ENCODE data around the gene RHOG. TPM values are rescaled to one million over a fixed set of nuclear protein-coding genes. Genes with fewer than 3 reads are reported as not detected.
A peak's percentile ranks its signal among the peaks of the same experiment; 100 is the strongest.

RHOG gene
- total RNA-seq, 2 donors from 2014 or later, result 41.1 to 56.4 TPM

DNA sequence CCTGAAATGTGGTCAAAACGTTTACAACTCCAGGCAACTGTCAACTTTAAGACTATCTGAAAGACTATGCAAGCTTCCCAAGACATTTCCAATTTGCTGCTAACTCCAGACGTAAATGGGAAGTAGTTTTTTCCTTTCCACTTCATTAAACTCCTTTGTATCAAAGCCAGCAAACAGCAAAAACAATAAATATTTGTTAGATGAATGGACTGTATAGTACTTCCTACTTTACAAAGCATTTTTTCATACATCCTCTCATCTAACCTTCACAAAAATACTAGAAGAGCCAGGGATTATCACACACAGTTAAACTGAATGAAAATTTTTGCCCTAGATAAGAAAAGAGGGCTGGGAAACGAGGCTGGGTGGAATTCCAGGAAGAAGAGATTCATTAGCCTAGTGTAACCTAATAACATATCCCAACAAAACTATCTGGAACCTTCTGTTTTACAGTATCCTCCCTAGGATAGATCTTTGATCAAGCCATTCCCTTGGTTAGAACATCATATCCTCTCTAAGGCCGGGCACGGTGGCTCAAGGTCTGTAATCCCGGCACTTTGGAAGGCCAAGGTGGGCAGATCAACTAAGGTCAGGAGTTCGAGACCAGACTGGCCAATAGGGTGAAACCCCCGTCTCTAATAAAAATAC lies 53.9 kb downstream of the RHOG start:
- TF ChIP-seq POLR2A (IDR thresholded peaks at IDR 0.05) (no peak), POLR2AphosphoS5 (IDR thresholded peaks at IDR 0.05) (peak; percentile 17)
- H3K27ac ChIP-seq, result peak overlapping the region in 1 of 2 donors; percentile 40
- intact Hi-C loops (cut with DNase I), result no loop called here

GRCh38 chr11:3783611-3784010 lies 57.1 kb downstream of the RHOG start:
- H3K4me1 ChIP-seq (replicated peaks), result peaks cover 9% of the 10 kb centered on the region
- intact Hi-C loops (cut with DNase I), result no loop called here
- no peak for DNase-seq (ENCODE audit: low spot score)
- no peaks in the 10 kb centered on the region for H3K9me3 ChIP-seq
- no peaks in the 10 kb centered on the region for H3K27me3 ChIP-seq (replicated peaks; ENCODE audit: insufficient read depth)
- no peak overlapping the region for H3K4me3 ChIP-seq
- TF ChIP-seq POLR2AphosphoS5 (IDR thresholded peaks at IDR 0.05) (no peak), POLR2A (IDR thresholded peaks at IDR 0.05) (no peak), CTCF (IDR thresholded peaks at IDR 0.05) (no peak)
- H3K36me3 ChIP-seq, result peaks cover 0 to 3% of the 10 kb centered on the region in 2 donors
- WGBS, result 85% methylated on average over 4 of the region's 4 CpGs
- no peak overlapping the region for H3K27ac ChIP-seq

More for the DNA sequence above, 53.9 kb downstream of the RHOG start:
- H3K9me3 ChIP-seq, result no peaks in the 10 kb centered on the region
- WGBS, result 56% methylated on average over 8 of the region's 8 CpGs
- no peaks in the 10 kb centered on the region for H3K36me3 ChIP-seq
- no peak for DNase-seq (ENCODE audit: low spot score)
- no peaks in the 10 kb centered on the region for H3K27me3 ChIP-seq (replicated peaks; ENCODE audit: insufficient read depth)
- no peak overlapping the region for H3K4me3 ChIP-seq
- peaks cover 8% of the 10 kb centered on the region for H3K4me1 ChIP-seq (replicated peaks)

DNA sequence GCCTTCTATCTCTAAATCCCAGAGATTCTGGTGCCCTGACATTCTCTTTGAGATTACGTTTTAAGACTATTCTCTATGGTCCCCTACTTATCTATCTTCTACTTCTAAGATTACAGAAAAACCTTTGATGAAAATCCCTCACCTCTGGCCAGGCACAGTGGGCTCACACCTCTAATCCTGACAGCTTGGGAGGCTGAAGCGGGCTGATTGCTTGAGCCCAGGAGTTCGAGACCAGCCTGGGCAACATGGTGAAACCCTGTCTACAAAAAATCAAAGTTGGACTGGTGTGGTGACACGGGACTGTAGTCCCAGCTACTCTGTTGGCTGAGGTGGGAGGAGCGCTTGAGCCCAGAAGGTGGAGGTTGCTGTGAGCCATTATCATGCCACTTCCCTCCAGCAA lies 57.8 kb downstream of the RHOG start:
- Histone ChIP-seq H3K4me1 (replicated peaks) (peaks cover 9% of the 10 kb centered on the region), H3K36me3 (peaks cover 0 to 6% of the 10 kb centered on the region in 2 donors), H3K9me3 (no peaks in the 10 kb centered on the region), H3K4me3 (no peak overlapping the region), H3K27ac (no peak overlapping the region), H3K27me3 (replicated peaks; ENCODE audit: insufficient read depth) (no peaks in the 10 kb centered on the region)
- intact Hi-C loops (cut with DNase I), result no loop called here
- TF ChIP-seq CTCF (IDR thresholded peaks at IDR 0.05) (no peak), POLR2A (IDR thresholded peaks at IDR 0.05) (no peak), POLR2AphosphoS5 (IDR thresholded peaks at IDR 0.05) (no peak)
- no peak for DNase-seq (ENCODE audit: low spot score)
- 93% methylated on average over 5 of the region's 5 CpGs for WGBS

GRCh38 chr11:3781423-3781822 lies 59.3 kb downstream of the RHOG start:
- no peak for DNase-seq (ENCODE audit: low spot score)
- peaks cover 4% of the 10 kb centered on the region for H3K4me1 ChIP-seq (replicated peaks)
- intact Hi-C loops (cut with DNase I), result no loop called here
- peaks cover 0 to 6% of the 10 kb centered on the region in 2 donors for H3K36me3 ChIP-seq
- H3K9me3 ChIP-seq, result no peaks in the 10 kb centered on the region
- no peak overlapping the region for H3K4me3 ChIP-seq
- WGBS, result 18% methylated on average over 2 of the region's 2 CpGs
- no peak overlapping the region for H3K27ac ChIP-seq
- no peaks in the 10 kb centered on the region for H3K27me3 ChIP-seq (replicated peaks; ENCODE audit: insufficient read depth)
- TF ChIP-seq POLR2A (IDR thresholded peaks at IDR 0.05), result no peak
- TF ChIP-seq CTCF (IDR thresholded peaks at IDR 0.05), result no peak
- no peak for TF ChIP-seq POLR2AphosphoS5 (IDR thresholded peaks at IDR 0.05)

Small RNAs within 50 kb of the gene (small RNA-seq; reads per million reads assigned to genes)
- 0 reads per million in 2 donors for gene RNU7-50P

Other genes with a start within 250 kb of the RHOG start
- 1 to 10 TPM in 1 of 2 donors, not detected in 1; 3.1 TPM for gene ART5, start 199.0 kb downstream of the RHOG start, total RNA-seq
- gene ART1, start 195.8 kb downstream of the RHOG start, total RNA-seq, result not detected
- gene CHRNA10, start 169.6 kb downstream of the RHOG start, total RNA-seq, result under 1 TPM; 0.74 to 0.96 TPM
- gene NUP98, start 43.4 kb downstream of the RHOG start, total RNA-seq, result 100 to 1,000 TPM; 127 to 136 TPM
- gene PGAP2, start 32.4 kb downstream of the RHOG start, total RNA-seq, result 10 to 100 TPM; 26.6 to 33.5 TPM
- 10 to 100 TPM; 34.1 to 65.0 TPM for gene STIM1, start 14.7 kb upstream of the RHOG start, total RNA-seq